ENCODE data around the gene RRP1.

Gene RRP1

DNA sequence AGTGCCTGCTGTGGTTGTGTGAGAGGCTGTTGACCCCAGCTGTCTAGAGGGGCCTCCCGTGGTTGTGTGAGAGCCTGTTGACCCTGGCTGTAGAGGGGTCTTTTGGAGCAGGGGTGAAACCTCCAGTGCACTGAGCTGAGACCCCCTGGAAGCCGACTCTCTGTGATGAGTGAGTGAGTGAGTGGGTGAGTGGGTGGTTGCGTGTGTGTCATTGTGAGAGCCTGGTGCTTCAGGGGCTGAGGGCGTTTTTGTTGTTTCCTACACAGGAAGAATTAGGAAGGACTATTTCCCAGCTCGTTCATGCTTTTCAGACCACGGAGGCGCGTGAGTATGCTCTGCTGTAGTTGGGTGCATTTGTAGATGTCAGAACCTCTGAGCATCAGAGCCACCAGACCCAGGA, 3.0 kb downstream of the RRP1 start:
- no peaks in the 10 kb centered on the region for H3K9me3 Mint-ChIP-seq
- peaks cover 16% of the 10 kb centered on the region for H3K4me1 Mint-ChIP-seq
- TF ChIP-seq, protein P1, sequence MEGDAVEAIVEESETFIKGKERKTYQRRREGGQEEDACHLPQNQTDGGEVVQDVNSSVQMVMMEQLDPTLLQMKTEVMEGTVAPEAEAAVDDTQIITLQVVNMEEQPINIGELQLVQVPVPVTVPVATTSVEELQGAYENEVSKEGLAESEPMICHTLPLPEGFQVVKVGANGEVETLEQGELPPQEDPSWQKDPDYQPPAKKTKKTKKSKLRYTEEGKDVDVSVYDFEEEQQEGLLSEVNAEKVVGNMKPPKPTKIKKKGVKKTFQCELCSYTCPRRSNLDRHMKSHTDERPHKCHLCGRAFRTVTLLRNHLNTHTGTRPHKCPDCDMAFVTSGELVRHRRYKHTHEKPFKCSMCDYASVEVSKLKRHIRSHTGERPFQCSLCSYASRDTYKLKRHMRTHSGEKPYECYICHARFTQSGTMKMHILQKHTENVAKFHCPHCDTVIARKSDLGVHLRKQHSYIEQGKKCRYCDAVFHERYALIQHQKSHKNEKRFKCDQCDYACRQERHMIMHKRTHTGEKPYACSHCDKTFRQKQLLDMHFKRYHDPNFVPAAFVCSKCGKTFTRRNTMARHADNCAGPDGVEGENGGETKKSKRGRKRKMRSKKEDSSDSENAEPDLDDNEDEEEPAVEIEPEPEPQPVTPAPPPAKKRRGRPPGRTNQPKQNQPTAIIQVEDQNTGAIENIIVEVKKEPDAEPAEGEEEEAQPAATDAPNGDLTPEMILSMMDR (IDR thresholded peaks at IDR 0.05; ENCODE audit: unreplicated experiment in 3 of 3) = no peak
- peaks cover 42% of the 10 kb centered on the region for H3K36me3 Mint-ChIP-seq (ENCODE audit: low read depth)
- H3K4me3 Mint-ChIP-seq = peak overlapping the region; percentile 65 to 85 (median 72)
- no peak overlapping the region for H3K27ac Mint-ChIP-seq
- H3K27me3 Mint-ChIP-seq (ENCODE audit: low read depth) = no peaks in the 10 kb centered on the region

GRCh38 chr21:43793243-43793642, 3.9 kb downstream of the RRP1 start:
- TF ChIP-seq, protein P1 (IDR thresholded peaks at IDR 0.05; ENCODE audit: unreplicated experiment in 3 of 3) = no peak
- no peak overlapping the region for H3K27ac Mint-ChIP-seq
- peak overlapping the region in 2 of 3 experiments; percentile 38 to 40 for H3K4me3 Mint-ChIP-seq
- no peaks in the 10 kb centered on the region for H3K9me3 Mint-ChIP-seq
- H3K36me3 Mint-ChIP-seq (ENCODE audit: low read depth) = peaks cover 45% of the 10 kb centered on the region
- H3K27me3 Mint-ChIP-seq (ENCODE audit: low read depth) = no peaks in the 10 kb centered on the region
- H3K4me1 Mint-ChIP-seq = peaks cover 16% of the 10 kb centered on the region

DNA sequence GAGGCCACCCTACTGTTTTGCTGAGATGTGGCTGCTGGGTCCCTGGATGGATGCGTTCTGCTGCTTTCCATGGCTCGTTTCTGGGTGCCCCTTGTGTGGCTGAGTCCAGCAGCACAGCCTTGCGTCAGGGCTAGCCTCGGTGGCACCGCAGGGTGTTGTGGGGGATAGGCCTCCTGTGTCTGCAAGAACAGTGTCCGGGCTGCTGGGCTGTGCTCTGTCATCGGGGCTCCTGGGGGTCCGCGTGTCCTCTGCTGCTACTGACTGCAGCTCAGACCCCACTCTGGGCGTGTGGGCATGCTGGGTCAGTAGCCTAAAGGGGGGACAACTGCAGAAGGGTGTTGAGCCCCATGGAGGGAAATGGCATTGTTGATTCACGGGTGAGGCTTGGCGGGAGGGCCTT, 4.9 kb downstream of the RRP1 start:
- H3K27me3 Mint-ChIP-seq (ENCODE audit: low read depth) = no peaks in the 10 kb centered on the region
- no peaks in the 10 kb centered on the region for H3K9me3 Mint-ChIP-seq
- peaks cover 48% of the 10 kb centered on the region for H3K36me3 Mint-ChIP-seq (ENCODE audit: low read depth)
- TF ChIP-seq, protein P1 (IDR thresholded peaks at IDR 0.05; ENCODE audit: unreplicated experiment in 3 of 3) = no peak
- H3K4me3 Mint-ChIP-seq = no peak overlapping the region
- H3K4me1 Mint-ChIP-seq = peaks cover 16% of the 10 kb centered on the region
- no peak overlapping the region for H3K27ac Mint-ChIP-seq

DNA sequence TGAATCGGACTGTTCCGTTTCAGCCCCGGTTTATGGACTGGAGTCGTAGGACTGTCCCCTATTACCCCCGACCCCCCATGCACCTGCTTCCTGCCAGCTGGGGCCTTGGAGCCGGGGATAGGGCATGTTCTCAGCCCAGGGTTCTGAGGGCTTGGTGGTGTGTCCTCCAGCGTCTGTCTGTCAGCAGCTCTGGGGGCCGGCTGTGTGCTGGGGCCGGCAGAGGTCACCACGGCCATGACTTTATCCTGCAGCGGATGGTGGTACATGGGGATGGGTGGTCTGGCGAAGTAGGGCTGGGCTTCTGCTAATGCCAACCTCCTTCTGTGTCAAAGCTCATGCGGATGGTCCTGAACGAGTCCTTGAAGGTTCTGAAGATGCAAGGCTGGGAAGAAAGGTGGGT, 5.5 kb downstream of the RRP1 start:
- TF ChIP-seq, protein P1 (IDR thresholded peaks at IDR 0.05; ENCODE audit: unreplicated experiment in 3 of 3) = no peak
- H3K27ac Mint-ChIP-seq = no peak overlapping the region
- H3K36me3 Mint-ChIP-seq (ENCODE audit: low read depth) = peaks cover 48% of the 10 kb centered on the region
- H3K4me3 Mint-ChIP-seq = no peak overlapping the region
- no peaks in the 10 kb centered on the region for H3K9me3 Mint-ChIP-seq
- no peaks in the 10 kb centered on the region for H3K27me3 Mint-ChIP-seq (ENCODE audit: low read depth)
- H3K4me1 Mint-ChIP-seq = peaks cover 15% of the 10 kb centered on the region

- TF ChIP-seq, protein P1 (IDR thresholded peaks at IDR 0.05; ENCODE audit: unreplicated experiment in 3 of 3) = no peak
- no peak overlapping the region for H3K4me3 Mint-ChIP-seq
- no peaks in the 10 kb centered on the region for H3K9me3 Mint-ChIP-seq
- H3K36me3 Mint-ChIP-seq (ENCODE audit: low read depth) = peaks cover 62% of the 10 kb centered on the region
- no peak overlapping the region for H3K27ac Mint-ChIP-seq
- no peaks in the 10 kb centered on the region for H3K27me3 Mint-ChIP-seq (ENCODE audit: low read depth)
- H3K4me1 Mint-ChIP-seq = no peaks in the 10 kb centered on the region
Measured at GRCh38 chr21:43797415-43797814, 8.0 kb downstream of the RRP1 start.

DNA sequence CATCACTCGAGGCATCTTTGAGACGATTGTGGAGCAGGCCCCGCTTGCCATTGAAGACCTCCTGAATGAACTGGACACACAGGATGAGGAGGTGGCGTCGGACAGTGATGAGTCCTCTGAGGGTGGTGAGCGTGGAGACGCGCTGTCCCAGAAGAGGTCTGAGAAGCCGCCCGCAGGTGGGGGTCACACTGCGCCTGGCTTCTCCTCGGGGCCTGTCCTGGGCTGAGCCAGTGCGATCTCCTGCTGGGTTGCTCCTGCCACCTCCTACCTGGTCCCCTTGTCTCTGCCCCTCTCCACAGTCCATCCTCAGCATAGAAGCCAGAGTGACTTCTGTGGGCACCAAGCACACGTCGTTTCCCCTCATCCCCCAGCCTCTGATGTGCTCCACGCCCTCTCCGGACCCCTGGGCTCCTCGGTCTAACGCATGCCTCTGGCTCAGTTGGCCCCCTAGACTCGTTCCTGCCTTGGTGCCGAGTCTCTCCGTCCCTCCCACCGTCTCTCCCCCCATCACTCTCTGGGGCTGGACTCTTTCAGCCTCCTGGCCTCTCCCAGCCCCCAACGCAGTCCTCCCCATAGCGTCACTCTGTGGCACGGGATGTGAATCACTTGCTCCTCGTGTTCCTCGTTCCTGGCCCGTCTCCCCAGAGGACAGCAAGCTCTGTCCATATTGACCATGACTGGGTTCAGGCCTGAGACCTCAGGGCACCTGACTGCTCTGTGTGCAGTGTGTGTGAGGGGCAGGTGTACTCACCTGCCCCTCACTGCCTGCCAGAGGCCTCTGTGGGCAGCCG, 8.7 kb downstream of the RRP1 start:
- Mint-ChIP-seq H3K4me1 (no peaks in the 10 kb centered on the region), H3K27ac (no peak overlapping the region)

More for the DNA sequence above, 8.7 kb downstream of the RRP1 start:
- Mint-ChIP-seq H3K4me3 (no peak overlapping the region), H3K27me3 (ENCODE audit: low read depth) (no peaks in the 10 kb centered on the region), H3K36me3 (ENCODE audit: low read depth) (peaks cover 62% of the 10 kb centered on the region), H3K9me3 (no peaks in the 10 kb centered on the region)
- TF ChIP-seq, protein P1 (IDR thresholded peaks at IDR 0.05; ENCODE audit: unreplicated experiment in 3 of 3) = no peak
